ENCODE data around the gene ANKRD16. TPM values are rescaled to one million over a fixed set of nuclear protein-coding genes. Genes with fewer than 3 reads are reported as not detected.

ANKRD16 gene
- total and polyA plus RNA-seq, 2 experiments from 2014 or later: 6.4 to 16.1 TPM

- H4K20me1 ChIP-seq (replicated peaks; ENCODE audit: insufficient read depth): peaks cover 8% of the 10 kb centered on the region
- H3K36me3 ChIP-seq (ENCODE audit: insufficient read depth): peaks cover 21% of the 10 kb centered on the region; the same call in 1 of the 2 replicates
- Mint-ChIP-seq H3K9me3 (no peaks in the 10 kb centered on the region), H3K4me1 (no peaks in the 10 kb centered on the region; the same call in 2 of the 3 replicates), H3K27me3 (ENCODE audit: insufficient read depth, low read depth, poor library complexity) (peaks cover 4% of the 10 kb centered on the region), H3K27ac (no peak overlapping the region), H3K36me3 (ENCODE audit: low read depth) (peaks cover 41% of the 10 kb centered on the region), H3K4me3 (no peak overlapping the region)
- TF ChIP-seq REST (IDR thresholded peaks at IDR 0.05; ENCODE audit: unreplicated experiment): no peak
- no peak overlapping the region for H3K4me3 ChIP-seq
- H3K4me2 ChIP-seq: no peak overlapping the region
- no peak overlapping the region for H2AFZ ChIP-seq
- H3K27ac ChIP-seq (ENCODE audit: low read depth): no peak overlapping the region
- ATAC-seq (no peak), DNase-seq (ENCODE audit: low spot score) (no peak)
- H3K79me2 ChIP-seq (replicated peaks; ENCODE audit: insufficient read depth): no peaks in the 10 kb centered on the region
- H3K27me3 ChIP-seq (ENCODE audit: insufficient read depth): no peaks in the 10 kb centered on the region
- H3K4me1 ChIP-seq (ENCODE audit: insufficient read depth): no peaks in the 10 kb centered on the region
- 0 out of 2 replicates have a peak, but pooled peaks cover 5% of the 10 kb centered on the region for H3F3A ChIP-seq (replicated peaks; ENCODE audit: low read depth)
- H3K9me2 ChIP-seq (ENCODE audit: insufficient read depth): no peaks in the 10 kb centered on the region
These were observed 47.3 kb upstream of the ANKRD16 start for GRCh38 chr10:5937016-5937415.

- H3K27me3 ChIP-seq (ENCODE audit: insufficient read depth): no peaks in the 10 kb centered on the region
- Mint-ChIP-seq H3K27me3 (ENCODE audit: insufficient read depth, low read depth, poor library complexity) (peaks cover 4% of the 10 kb centered on the region), H3K27ac (no peak overlapping the region), H3K4me1 (no peaks in the 10 kb centered on the region), H3K36me3 (ENCODE audit: low read depth) (peaks cover 52% of the 10 kb centered on the region), H3K4me3 (no peak overlapping the region), H3K9me3 (no peaks in the 10 kb centered on the region)
- H3K79me2 ChIP-seq (replicated peaks; ENCODE audit: insufficient read depth): no peaks in the 10 kb centered on the region
- no peak overlapping the region for H3K4me2 ChIP-seq
- peaks cover 8% of the 10 kb centered on the region for H4K20me1 ChIP-seq (replicated peaks; ENCODE audit: insufficient read depth)
- no peak overlapping the region for H3K4me3 ChIP-seq
- H3F3A ChIP-seq (replicated peaks; ENCODE audit: low read depth): 0 out of 2 replicates have a peak, but pooled peaks cover 1% of the 10 kb centered on the region
- ATAC-seq: no peak
- H3K27ac ChIP-seq (ENCODE audit: low read depth): no peak overlapping the region; the same call in 1 of the 2 replicates
- H3K9me2 ChIP-seq (ENCODE audit: insufficient read depth): no peaks in the 10 kb centered on the region
- no peaks in the 10 kb centered on the region for H3K4me1 ChIP-seq (ENCODE audit: insufficient read depth)
- H2AFZ ChIP-seq: no peak overlapping the region
- no peak for DNase-seq (ENCODE audit: low spot score)
- H3K36me3 ChIP-seq (ENCODE audit: insufficient read depth): peaks cover 31% of the 10 kb centered on the region; the same call in 1 of the 2 replicates
- TF ChIP-seq EZH2phosphoT487 (IDR thresholded peaks at IDR 0.05; ENCODE audit: unreplicated experiment) (no peak), CREB1 (CRISPR knock-in tag; IDR thresholded peaks at IDR 0.05; ENCODE audit: low read depth) (no peak), CTCF (conservative IDR thresholded peaks at IDR 0.05; ENCODE audit: low read depth in 2 of 2) (no peak), ETS1 (IDR thresholded peaks at IDR 0.05) (no peak), EZH2 (IDR thresholded peaks at IDR 0.05; ENCODE audit: low read depth, unreplicated experiment) (no peak), POLR2AphosphoS5 (IDR thresholded peaks at IDR 0.05; ENCODE audit: low read depth) (no peak), ZNF331 (CRISPR knock-in tag; IDR thresholded peaks at IDR 0.05; ENCODE audit: low read depth) (no peak), NANOG (IDR thresholded peaks at IDR 0.05; ENCODE audit: borderline replicate concordance) (no peak)
These were observed 45.9 kb upstream of the ANKRD16 start for GRCh38 chr10:5935628-5936027.

Data from GM23338 (cell line).